Lung (tissue), 12 donors: Measurements from ENCODE around the gene LGI4. TPM values are rescaled to one million over a fixed set of nuclear protein-coding genes. Genes with fewer than 3 reads are reported as not detected.

ENCODE experiments used
- ATAC-seq: fragments of 200-7000 bp; cut with Tn5 transposase; one replicate; pipeline ENCODE4 v1.9.1; 2020; ENCODE audit warnings: moderate number of reproducible peaks; ENCODE audit not compliant: insufficient read depth, low FRiP score
- DNase-seq, 3 donors: peaks; one replicate each; pipeline ENCODE4 v3.0.0-alpha.2; 2013 to 2017
- H3K27ac ChIP-seq, 2 donors: one replicate each; pipeline ENCODE4 v1.5.1; 2013; ENCODE audit warnings: mild to moderate bottlenecking in 2 of 2, moderate library complexity in 2 of 2, control low read depth in 1 of 2, inconsistent platforms in 1 of 2, low read depth in 1 of 2, low read length in 1 of 2
- H3K27me3 ChIP-seq, 3 donors: one replicate each; pipeline ENCODE4 v1.5.1; 2013; ENCODE audit warnings: low read length in 2 of 3; ENCODE audit not compliant: control insufficient read depth in 3 of 3, insufficient read depth in 3 of 3
- H3K36me3 ChIP-seq, 4 donors: one replicate each; pipeline ENCODE4 v1.5.1; 2013; ENCODE audit warnings: low read length in 4 of 4, mild to moderate bottlenecking in 1 of 4, moderate library complexity in 1 of 4; ENCODE audit not compliant: control insufficient read depth in 4 of 4, insufficient read depth in 4 of 4
- H3K4me1 ChIP-seq, 5 donors: one replicate each; pipeline ENCODE4 v1.5.1; 2013; ENCODE audit warnings: low read length in 5 of 5, mild to moderate bottlenecking in 2 of 5, moderate library complexity in 1 of 5; ENCODE audit not compliant: control insufficient read depth in 5 of 5, insufficient read depth in 5 of 5
- H3K4me3 ChIP-seq: one replicate; pipeline ENCODE4 v1.5.1; 2013; ENCODE audit warnings: mild to moderate bottlenecking, control low read depth, moderate library complexity
- H3K9ac ChIP-seq, 2 donors: one replicate each; pipeline ENCODE4 v1.5.1; 2013; ENCODE audit warnings: low read length in 2 of 2, control low read depth in 1 of 2; ENCODE audit not compliant: insufficient read depth in 1 of 2
- H3K9me3 ChIP-seq, 4 donors: one replicate each; pipeline ENCODE4 v1.5.1; 2013; ENCODE audit warnings: low read length in 3 of 4, mild to moderate bottlenecking in 1 of 4, moderate library complexity in 1 of 4; ENCODE audit not compliant: control insufficient read depth in 4 of 4, insufficient read depth in 3 of 4
- CTCF ChIP-seq: IDR thresholded peaks from 2 replicates; pipeline ENCODE4 v1.5.1; 2012; ENCODE audit warnings: mild to moderate bottlenecking; ENCODE audit errors: control extremely low read depth, extremely low read depth
- WGBS, 2 donors: extraction: QIAGEN DNeasy Blood & Tissue Kit; methylation state at CpG; one replicate each; pipeline ENCODE4 v1.1.7; 2013; 5-methylcytosine and 5-hydroxymethylcytosine counted together
- polyA plus RNA-seq, 2 donors: library from polyadenylated mRNA; stranded (reverse); fragments of 200-250 nt; gene quantifications; one replicate each; pipeline ENCODE4 v1.2.1, GENCODE V29; 2013
- total RNA-seq, 2 donors: library from RNA; depleted of rRNA in 1 of 2; stranded (reverse); fragments of >200 nt in 1 of 2; gene quantifications; one replicate each; pipeline ENCODE4 v1.2.1, GENCODE V29; 2014 to 2021
- donor health status: control.
- donor health status: control.
- donor health status: Bipolar disorder and iron deficiency.
- donor health status: healthy.
- donor health status: DM: yes; HTN: yes; CAD: no.

LGI4 gene
- total and polyA plus RNA-seq, 4 donors, result 1.6 to 11.2 (median 4.1) TPM

- Histone ChIP-seq H3K4me1 (no peaks in the 10 kb centered on the region), H3K27me3 (no peaks in the 10 kb centered on the region), H3K36me3 (peaks cover 0 to 53% (median 6%) of the 10 kb centered on the region in 4 donors), H3K9ac (no peak overlapping the region), H3K9me3 (peaks cover 0 to 31% (median 12%) of the 10 kb centered on the region in 4 donors), H3K27ac (no peak overlapping the region), H3K4me3 (no peak overlapping the region)
- no peak for ATAC-seq
- 94 to 97% methylated on average over 2 of the region's 2 CpGs for WGBS, 2 donors
- DNase-seq, result no peak
- no peak for TF ChIP-seq CTCF
These were observed 29.6 kb upstream of the LGI4 start for GRCh38 chr19:35164418-35164817.

GRCh38 chr19:35162471-35163326 lies 27.8 kb upstream of the LGI4 start:
- no peaks in the 10 kb centered on the region for H3K27me3 ChIP-seq
- no peak for TF ChIP-seq CTCF
- no peak overlapping the region for H3K27ac ChIP-seq
- DNase-seq (no peak), ATAC-seq (no peak)
- peaks cover 0 to under 1% (median 0%) of the 10 kb centered on the region in 5 donors for H3K4me1 ChIP-seq
- peaks cover 0 to 31% (median 12%) of the 10 kb centered on the region in 4 donors for H3K9me3 ChIP-seq
- 93 to 96% methylated on average over 6 of the region's 6 CpGs for WGBS, 2 donors
- H3K9ac ChIP-seq, result no peak overlapping the region
- peaks cover 0 to 55% (median 9%) of the 10 kb centered on the region in 4 donors for H3K36me3 ChIP-seq
- H3K4me3 ChIP-seq, result no peak overlapping the region

GRCh38 chr19:35161434-35161743 lies 26.5 kb upstream of the LGI4 start:
- DNase-seq (no peak), ATAC-seq (no peak)
- H3K4me3 ChIP-seq, result no peak overlapping the region
- peaks cover 0 to 8% (median 0%) of the 10 kb centered on the region in 3 donors for H3K27me3 ChIP-seq
- 93% methylated on average over 2 of the region's 2 CpGs for WGBS, 2 donors
- no peak overlapping the region for H3K27ac ChIP-seq
- peaks cover 0 to 60% (median 9%) of the 10 kb centered on the region in 4 donors for H3K36me3 ChIP-seq
- H3K4me1 ChIP-seq, result peaks cover 0 to 4% (median 0%) of the 10 kb centered on the region in 5 donors
- peaks cover 0 to 27% (median 11%) of the 10 kb centered on the region in 4 donors for H3K9me3 ChIP-seq
- H3K9ac ChIP-seq, result no peak overlapping the region
- TF ChIP-seq CTCF, result no peak
